HCT116 (cell line): ENCODE data around the gene THPO.

ENCODE experiments used
- YY1 ChIP-seq: IDR thresholded peaks from 2 replicates; pipeline ENCODE4 v1.6.1; 2011; ENCODE audit warnings: low read length, low read depth, moderate library complexity, mild to moderate bottlenecking; ENCODE audit not compliant: insufficient replicate concordance; ENCODE audit errors: extremely low read depth
- TF ChIP-seq, protein P1 (sequence below): IDR thresholded peaks from 2 replicates; pipeline ENCODE4 v1.6.1; 2012; ENCODE audit warnings: low read depth
- TF ChIP-seq, protein P2 (sequence below), 3 experiments: fragments of 200-600 bp in 1 of 3; sonication (generic) in 1 of 3; IDR thresholded peaks in 2 of 3; conservative IDR thresholded peaks in 1 of 3; 2 replicates each; pipeline ENCODE4 v1.5.1; 2012 to 2017; ENCODE audit warnings: low read depth in 2 of 3, low read length in 2 of 3, antibody characterized with exemption in 1 of 3, borderline replicate concordance in 1 of 3, control low read depth in 1 of 3, mild to moderate bottlenecking in 1 of 3, mixed read lengths in 1 of 3, mixed run types in 1 of 3, moderate library complexity in 1 of 3; ENCODE audit not compliant: insufficient read depth in 1 of 3
- TF ChIP-seq, protein P3 (sequence below): IDR thresholded peaks from 2 replicates; pipeline ENCODE4 v1.6.1; 2012

DNA sequence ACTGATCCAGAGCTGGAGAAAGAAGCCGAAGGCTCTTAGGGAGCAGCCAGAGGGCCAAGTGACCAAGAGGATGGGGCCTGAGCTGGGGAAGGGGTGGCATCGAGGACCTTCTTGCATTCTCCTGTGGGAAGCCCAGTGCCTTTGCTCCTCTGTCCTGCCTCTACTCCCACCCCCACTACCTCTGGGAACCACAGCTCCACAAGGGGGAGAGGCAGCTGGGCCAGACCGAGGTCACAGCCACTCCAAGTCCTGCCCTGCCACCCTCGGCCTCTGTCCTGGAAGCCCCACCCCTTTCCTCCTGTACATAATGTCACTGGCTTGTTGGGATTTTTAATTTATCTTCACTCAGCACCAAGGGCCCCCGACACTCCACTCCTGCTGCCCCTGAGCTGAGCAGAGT is 11.4 kb upstream of the THPO start:
- TF ChIP-seq, protein P1, sequence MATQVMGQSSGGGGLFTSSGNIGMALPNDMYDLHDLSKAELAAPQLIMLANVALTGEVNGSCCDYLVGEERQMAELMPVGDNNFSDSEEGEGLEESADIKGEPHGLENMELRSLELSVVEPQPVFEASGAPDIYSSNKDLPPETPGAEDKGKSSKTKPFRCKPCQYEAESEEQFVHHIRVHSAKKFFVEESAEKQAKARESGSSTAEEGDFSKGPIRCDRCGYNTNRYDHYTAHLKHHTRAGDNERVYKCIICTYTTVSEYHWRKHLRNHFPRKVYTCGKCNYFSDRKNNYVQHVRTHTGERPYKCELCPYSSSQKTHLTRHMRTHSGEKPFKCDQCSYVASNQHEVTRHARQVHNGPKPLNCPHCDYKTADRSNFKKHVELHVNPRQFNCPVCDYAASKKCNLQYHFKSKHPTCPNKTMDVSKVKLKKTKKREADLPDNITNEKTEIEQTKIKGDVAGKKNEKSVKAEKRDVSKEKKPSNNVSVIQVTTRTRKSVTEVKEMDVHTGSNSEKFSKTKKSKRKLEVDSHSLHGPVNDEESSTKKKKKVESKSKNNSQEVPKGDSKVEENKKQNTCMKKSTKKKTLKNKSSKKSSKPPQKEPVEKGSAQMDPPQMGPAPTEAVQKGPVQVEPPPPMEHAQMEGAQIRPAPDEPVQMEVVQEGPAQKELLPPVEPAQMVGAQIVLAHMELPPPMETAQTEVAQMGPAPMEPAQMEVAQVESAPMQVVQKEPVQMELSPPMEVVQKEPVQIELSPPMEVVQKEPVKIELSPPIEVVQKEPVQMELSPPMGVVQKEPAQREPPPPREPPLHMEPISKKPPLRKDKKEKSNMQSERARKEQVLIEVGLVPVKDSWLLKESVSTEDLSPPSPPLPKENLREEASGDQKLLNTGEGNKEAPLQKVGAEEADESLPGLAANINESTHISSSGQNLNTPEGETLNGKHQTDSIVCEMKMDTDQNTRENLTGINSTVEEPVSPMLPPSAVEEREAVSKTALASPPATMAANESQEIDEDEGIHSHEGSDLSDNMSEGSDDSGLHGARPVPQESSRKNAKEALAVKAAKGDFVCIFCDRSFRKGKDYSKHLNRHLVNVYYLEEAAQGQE: no peak
- TF ChIP-seq, protein P2, sequence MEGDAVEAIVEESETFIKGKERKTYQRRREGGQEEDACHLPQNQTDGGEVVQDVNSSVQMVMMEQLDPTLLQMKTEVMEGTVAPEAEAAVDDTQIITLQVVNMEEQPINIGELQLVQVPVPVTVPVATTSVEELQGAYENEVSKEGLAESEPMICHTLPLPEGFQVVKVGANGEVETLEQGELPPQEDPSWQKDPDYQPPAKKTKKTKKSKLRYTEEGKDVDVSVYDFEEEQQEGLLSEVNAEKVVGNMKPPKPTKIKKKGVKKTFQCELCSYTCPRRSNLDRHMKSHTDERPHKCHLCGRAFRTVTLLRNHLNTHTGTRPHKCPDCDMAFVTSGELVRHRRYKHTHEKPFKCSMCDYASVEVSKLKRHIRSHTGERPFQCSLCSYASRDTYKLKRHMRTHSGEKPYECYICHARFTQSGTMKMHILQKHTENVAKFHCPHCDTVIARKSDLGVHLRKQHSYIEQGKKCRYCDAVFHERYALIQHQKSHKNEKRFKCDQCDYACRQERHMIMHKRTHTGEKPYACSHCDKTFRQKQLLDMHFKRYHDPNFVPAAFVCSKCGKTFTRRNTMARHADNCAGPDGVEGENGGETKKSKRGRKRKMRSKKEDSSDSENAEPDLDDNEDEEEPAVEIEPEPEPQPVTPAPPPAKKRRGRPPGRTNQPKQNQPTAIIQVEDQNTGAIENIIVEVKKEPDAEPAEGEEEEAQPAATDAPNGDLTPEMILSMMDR (IDR thresholded peaks at IDR 0.05 in 2 of 3, conservative IDR thresholded peaks at IDR 0.05 in 1 of 3; ENCODE audit: borderline replicate concordance in 1 of 3, insufficient read depth in 1 of 3, low read depth in 2 of 3, low read length in 2 of 3): no peak
- TF ChIP-seq, protein P3, sequence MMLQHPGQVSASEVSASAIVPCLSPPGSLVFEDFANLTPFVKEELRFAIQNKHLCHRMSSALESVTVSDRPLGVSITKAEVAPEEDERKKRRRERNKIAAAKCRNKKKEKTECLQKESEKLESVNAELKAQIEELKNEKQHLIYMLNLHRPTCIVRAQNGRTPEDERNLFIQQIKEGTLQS: no peak
- no peak for TF ChIP-seq YY1
